Measurements from ENCODE around the gene EXOSC2.

Gene EXOSC2

DNA sequence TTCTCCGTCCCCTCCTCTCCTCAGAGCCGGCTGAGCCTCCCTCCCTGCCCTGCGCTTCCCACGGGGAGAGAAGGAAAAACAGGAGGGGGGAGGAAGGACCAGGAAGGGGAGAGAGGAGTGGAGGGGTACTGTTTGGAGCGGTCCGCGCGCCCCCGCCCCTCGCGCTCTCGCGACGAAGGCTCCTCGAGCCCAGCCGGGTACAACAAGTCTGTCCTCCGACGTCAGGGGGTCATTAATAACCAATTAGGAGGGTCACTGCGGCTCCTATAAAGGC is 29.7 kb upstream of the EXOSC2 start:
- ChIA-PET POLR2A (no interaction called here), CTCF (interaction anchor here (1.3 kb wide), 1 partner anchor 18 kb away, joined by 4 read pairs; no protein-coding TSS in a partner anchor)
- H3K36me3 ChIP-seq (ENCODE audit: control insufficient read depth in 4 of 4, insufficient read depth in 4 of 4, low read length in 3 of 4), result no peaks in the 10 kb centered on the region
- H3K4me3 ChIP-seq (ENCODE audit: control insufficient read depth in 1 of 7, extremely low read depth in 1 of 7, insufficient read depth in 4 of 7, low read depth in 2 of 7, low read length in 6 of 7), result no peak overlapping the region
- 3% methylated on average over 15 of the region's 19 CpGs for WGBS (ENCODE audit: insufficient coverage)
- no peak overlapping the region for H3K27ac ChIP-seq (ENCODE audit: insufficient read depth in 1 of 2, low read depth in 1 of 2, low read length in 2 of 2, poor library complexity in 1 of 2, severe bottlenecking in 2 of 2)
- no peak for DNase-seq
- H3K27me3 ChIP-seq (replicated peaks in 2 of 5; ENCODE audit: control insufficient read depth in 4 of 5, insufficient read depth in 5 of 5, low read length in 4 of 5), result peaks cover under 1 to 99% (median 59%) of the 10 kb centered on the region in 5 experiments
- H3K4me1 ChIP-seq (ENCODE audit: control extremely low read depth in 1 of 4, control insufficient read depth in 4 of 4, insufficient read depth in 4 of 4, low read length in 3 of 4), result peaks cover 0 to 56% (median 26%) of the 10 kb centered on the region in 4 experiments
- peaks cover 0 to 5% (median 0%) of the 10 kb centered on the region in 5 experiments for H3K9me3 ChIP-seq (ENCODE audit: control extremely low read depth in 1 of 5, control insufficient read depth in 4 of 5, insufficient read depth in 2 of 5, low read depth in 1 of 5, low read length in 4 of 5)

- CTCF ChIA-PET, result interaction anchor here (1.0 to 2.8 kb wide), 2 partner anchors 15 to 18 kb away, joined by 3 to 10 read pairs; no protein-coding TSS in a partner anchor
- 2% methylated on average over 49 of the region's 76 CpGs for WGBS (ENCODE audit: insufficient coverage)
- no peaks in the 10 kb centered on the region for H3K9me3 ChIP-seq (ENCODE audit: control extremely low read depth in 1 of 5, control insufficient read depth in 4 of 5, insufficient read depth in 2 of 5, low read depth in 1 of 5, low read length in 4 of 5)
- POLR2A ChIA-PET, result interaction anchor here (0.6 kb wide), 1 partner anchor 29 kb away, joined by 3 read pairs; no protein-coding TSS in a partner anchor
- no peaks in the 10 kb centered on the region for H3K36me3 ChIP-seq (ENCODE audit: control insufficient read depth in 4 of 4, insufficient read depth in 4 of 4, low read length in 3 of 4)
- peaks cover 0 to 56% (median 26%) of the 10 kb centered on the region in 4 experiments for H3K4me1 ChIP-seq (ENCODE audit: control extremely low read depth in 1 of 4, control insufficient read depth in 4 of 4, insufficient read depth in 4 of 4, low read length in 3 of 4)
- peaks cover 0 to 94% (median 57%) of the 10 kb centered on the region in 5 experiments for H3K27me3 ChIP-seq (replicated peaks in 2 of 5; ENCODE audit: control insufficient read depth in 4 of 5, insufficient read depth in 5 of 5, low read length in 4 of 5)
- DNase-seq, result peak in 1 of 3 donors; percentile 54
- no peak within 1 kb of the TSS for H3K27ac ChIP-seq (ENCODE audit: insufficient read depth in 1 of 2, low read depth in 1 of 2, low read length in 2 of 2, poor library complexity in 1 of 2, severe bottlenecking in 2 of 2)
- no peak within 1 kb of the TSS for H3K4me3 ChIP-seq (ENCODE audit: control insufficient read depth in 1 of 7, extremely low read depth in 1 of 7, insufficient read depth in 4 of 7, low read depth in 2 of 7, low read length in 6 of 7)
These were observed 29.1 kb upstream of the EXOSC2 start, which contains the start of gene PRDM12 for GRCh38 chr9:130664251-130665028. TSS of gene PRDM12 (plus strand) at chr9:130664594. CDS start at chr9:130664654, 60 bp downstream.

DNA sequence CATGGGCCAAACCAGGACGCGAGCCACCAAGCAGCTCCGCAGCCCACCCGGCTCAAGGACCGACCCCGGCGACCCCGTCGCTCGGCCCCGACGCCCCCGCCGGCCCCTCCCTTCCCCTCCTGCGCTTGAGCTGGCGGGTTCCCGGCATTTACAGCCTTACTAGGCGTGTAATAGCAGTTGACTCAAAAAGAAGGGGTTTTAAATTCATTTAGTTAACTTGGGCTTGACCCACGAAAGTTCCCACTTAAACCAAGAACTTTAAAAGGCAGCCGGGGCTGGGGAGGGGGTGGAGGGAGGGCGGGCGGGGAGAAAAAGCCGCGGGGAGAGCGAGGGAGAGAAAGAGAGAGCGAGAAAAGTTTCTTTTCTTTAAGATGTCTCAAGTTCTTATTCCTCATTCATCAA is 28.6 kb upstream of the EXOSC2 start:
- ChIA-PET POLR2A (no interaction called here), CTCF (interaction anchor here (1.0 to 2.8 kb wide), 2 partner anchors 15 to 17 kb away, joined by 3 to 10 read pairs; no protein-coding TSS in a partner anchor)
- Histone ChIP-seq H3K36me3 (ENCODE audit: control insufficient read depth in 4 of 4, insufficient read depth in 4 of 4, low read length in 3 of 4) (no peaks in the 10 kb centered on the region), H3K9me3 (ENCODE audit: control extremely low read depth in 1 of 5, control insufficient read depth in 4 of 5, insufficient read depth in 2 of 5, low read depth in 1 of 5, low read length in 4 of 5) (no peaks in the 10 kb centered on the region), H3K4me3 (ENCODE audit: control insufficient read depth in 1 of 7, extremely low read depth in 1 of 7, insufficient read depth in 4 of 7, low read depth in 2 of 7, low read length in 6 of 7) (no peak overlapping the region), H3K27ac (ENCODE audit: insufficient read depth in 1 of 2, low read depth in 1 of 2, low read length in 2 of 2, poor library complexity in 1 of 2, severe bottlenecking in 2 of 2) (no peak overlapping the region), H3K4me1 (ENCODE audit: control extremely low read depth in 1 of 4, control insufficient read depth in 4 of 4, insufficient read depth in 4 of 4, low read length in 3 of 4) (peaks cover 0 to 56% (median 24%) of the 10 kb centered on the region in 4 experiments), H3K27me3 (replicated peaks in 2 of 5; ENCODE audit: control insufficient read depth in 4 of 5, insufficient read depth in 5 of 5, low read length in 4 of 5) (peaks cover 0 to 90% (median 57%) of the 10 kb centered on the region in 5 experiments)
- 0% methylated on average over 5 of the region's 26 CpGs for WGBS (ENCODE audit: insufficient coverage)
- peak in 1 of 3 donors; percentile 21 for DNase-seq

- Histone ChIP-seq H3K9me3 (ENCODE audit: control extremely low read depth in 1 of 5, control insufficient read depth in 4 of 5, insufficient read depth in 2 of 5, low read depth in 1 of 5, low read length in 4 of 5) (no peaks in the 10 kb centered on the region), H3K27me3 (replicated peaks in 2 of 5; ENCODE audit: control insufficient read depth in 4 of 5, insufficient read depth in 5 of 5, low read length in 4 of 5) (peaks cover 0 to 91% (median 57%) of the 10 kb centered on the region in 5 experiments), H3K4me3 (ENCODE audit: control insufficient read depth in 1 of 7, extremely low read depth in 1 of 7, insufficient read depth in 4 of 7, low read depth in 2 of 7, low read length in 6 of 7) (no peak overlapping the region), H3K36me3 (ENCODE audit: control insufficient read depth in 4 of 4, insufficient read depth in 4 of 4, low read length in 3 of 4) (no peaks in the 10 kb centered on the region), H3K27ac (ENCODE audit: insufficient read depth in 1 of 2, low read depth in 1 of 2, low read length in 2 of 2, poor library complexity in 1 of 2, severe bottlenecking in 2 of 2) (no peak overlapping the region), H3K4me1 (ENCODE audit: control extremely low read depth in 1 of 4, control insufficient read depth in 4 of 4, insufficient read depth in 4 of 4, low read length in 3 of 4) (peaks cover 0 to 50% (median 20%) of the 10 kb centered on the region in 4 experiments)
- DNase-seq, result peak in 2 of 3 donors; percentile 53 to 61
- ChIA-PET CTCF (interaction anchor here (2.8 kb wide), 1 partner anchor 17 kb away, joined by 10 read pairs; no protein-coding TSS in a partner anchor), POLR2A (no interaction called here)
- WGBS (ENCODE audit: insufficient coverage), result 5% methylated on average over 54 of the region's 61 CpGs
These were observed 27.9 kb upstream of the EXOSC2 start for GRCh38 chr9:130665431-130666392.

GRCh38 chr9:130666393-130667119 is 27.0 kb upstream of the EXOSC2 start:
- no peaks in the 10 kb centered on the region for H3K36me3 ChIP-seq (ENCODE audit: control insufficient read depth in 4 of 4, insufficient read depth in 4 of 4, low read length in 3 of 4)
- POLR2A ChIA-PET, result no interaction called here
- WGBS (ENCODE audit: insufficient coverage), result 6% methylated on average over 59 of the region's 60 CpGs
- no peaks in the 10 kb centered on the region for H3K9me3 ChIP-seq (ENCODE audit: control extremely low read depth in 1 of 5, control insufficient read depth in 4 of 5, insufficient read depth in 2 of 5, low read depth in 1 of 5, low read length in 4 of 5)
- no peak overlapping the region for H3K27ac ChIP-seq (ENCODE audit: insufficient read depth in 1 of 2, low read depth in 1 of 2, low read length in 2 of 2, poor library complexity in 1 of 2, severe bottlenecking in 2 of 2)
- peaks cover 0 to 89% (median 54%) of the 10 kb centered on the region in 5 experiments for H3K27me3 ChIP-seq (replicated peaks in 2 of 5; ENCODE audit: control insufficient read depth in 4 of 5, insufficient read depth in 5 of 5, low read length in 4 of 5)
- CTCF ChIA-PET, result interaction anchor here (0.8 to 2.8 kb wide), 2 partner anchors 16 to 73 kb away, joined by 3 to 10 read pairs; no protein-coding TSS in a partner anchor
- peaks cover 0 to 43% (median 17%) of the 10 kb centered on the region in 4 experiments for H3K4me1 ChIP-seq (ENCODE audit: control extremely low read depth in 1 of 4, control insufficient read depth in 4 of 4, insufficient read depth in 4 of 4, low read length in 3 of 4)
- DNase-seq, result peak in 1 of 3 donors; percentile 32
- H3K4me3 ChIP-seq (ENCODE audit: control insufficient read depth in 1 of 7, extremely low read depth in 1 of 7, insufficient read depth in 4 of 7, low read depth in 2 of 7, low read length in 6 of 7), result no peak overlapping the region

GRCh38 chr9:130667120-130667435 is 26.5 kb upstream of the EXOSC2 start:
- H3K36me3 ChIP-seq (ENCODE audit: control insufficient read depth in 4 of 4, insufficient read depth in 4 of 4, low read length in 3 of 4), result no peaks in the 10 kb centered on the region
- no peak for DNase-seq
- H3K4me1 ChIP-seq (ENCODE audit: control extremely low read depth in 1 of 4, control insufficient read depth in 4 of 4, insufficient read depth in 4 of 4, low read length in 3 of 4), result peaks cover 0 to 43% (median 17%) of the 10 kb centered on the region in 4 experiments
- no peaks in the 10 kb centered on the region for H3K9me3 ChIP-seq (ENCODE audit: control extremely low read depth in 1 of 5, control insufficient read depth in 4 of 5, insufficient read depth in 2 of 5, low read depth in 1 of 5, low read length in 4 of 5)
- H3K27me3 ChIP-seq (replicated peaks in 2 of 5; ENCODE audit: control insufficient read depth in 4 of 5, insufficient read depth in 5 of 5, low read length in 4 of 5), result peaks cover 0 to 87% (median 49%) of the 10 kb centered on the region in 5 experiments
- POLR2A ChIA-PET, result no interaction called here
- H3K27ac ChIP-seq (ENCODE audit: insufficient read depth in 1 of 2, low read depth in 1 of 2, low read length in 2 of 2, poor library complexity in 1 of 2, severe bottlenecking in 2 of 2), result no peak overlapping the region
- 60% methylated on average over 2 of the region's 4 CpGs for WGBS (ENCODE audit: insufficient coverage)
- CTCF ChIA-PET, result interaction anchor here (0.8 kb wide), 1 partner anchor 73 kb away, joined by 3 read pairs; no protein-coding TSS in a partner anchor
- no peak overlapping the region for H3K4me3 ChIP-seq (ENCODE audit: control insufficient read depth in 1 of 7, extremely low read depth in 1 of 7, insufficient read depth in 4 of 7, low read depth in 2 of 7, low read length in 6 of 7)

All from common myeloid progenitor, CD34-positive (primary cell).